ENCODE measurements around the gene DNAL4.

The DNAL4 gene

DNA sequence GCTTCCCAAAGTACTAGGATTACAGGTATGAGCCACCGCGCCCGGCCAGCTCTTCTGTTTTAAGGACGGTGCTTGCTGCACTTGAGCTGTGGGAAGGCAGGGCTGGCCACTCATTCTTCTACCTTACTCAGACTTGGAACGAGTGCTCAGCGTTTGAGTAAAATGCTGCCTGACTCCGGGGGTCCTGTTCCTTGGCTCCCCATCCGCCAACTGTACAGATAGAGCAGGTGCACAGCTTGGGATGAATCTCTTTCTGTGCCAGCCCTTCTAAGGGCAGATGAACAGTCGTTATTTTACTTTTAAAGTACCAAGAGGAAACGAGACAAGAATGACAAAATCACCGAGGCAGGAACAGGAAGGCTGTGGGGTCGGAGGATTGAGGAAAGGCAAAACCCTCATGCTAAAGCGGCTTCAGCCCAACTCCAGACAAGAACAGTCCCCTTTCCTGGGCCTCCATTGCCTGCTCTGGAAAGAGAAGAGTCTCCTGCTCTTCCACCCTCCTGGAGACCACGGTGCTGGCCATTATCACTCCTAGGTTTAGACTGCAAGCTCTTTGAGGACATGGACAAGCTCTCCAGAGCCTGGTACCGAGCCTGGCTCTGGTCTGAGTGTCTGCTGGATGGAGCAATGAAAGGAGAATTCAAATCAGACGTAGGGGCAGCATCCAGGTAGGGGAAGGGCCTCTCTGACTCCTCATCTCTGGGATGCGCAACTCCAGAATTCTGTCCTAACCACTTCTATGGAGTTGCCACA is 37.1 kb downstream of the DNAL4 start:
- peak; percentile 69 for DNase-seq

DNA sequence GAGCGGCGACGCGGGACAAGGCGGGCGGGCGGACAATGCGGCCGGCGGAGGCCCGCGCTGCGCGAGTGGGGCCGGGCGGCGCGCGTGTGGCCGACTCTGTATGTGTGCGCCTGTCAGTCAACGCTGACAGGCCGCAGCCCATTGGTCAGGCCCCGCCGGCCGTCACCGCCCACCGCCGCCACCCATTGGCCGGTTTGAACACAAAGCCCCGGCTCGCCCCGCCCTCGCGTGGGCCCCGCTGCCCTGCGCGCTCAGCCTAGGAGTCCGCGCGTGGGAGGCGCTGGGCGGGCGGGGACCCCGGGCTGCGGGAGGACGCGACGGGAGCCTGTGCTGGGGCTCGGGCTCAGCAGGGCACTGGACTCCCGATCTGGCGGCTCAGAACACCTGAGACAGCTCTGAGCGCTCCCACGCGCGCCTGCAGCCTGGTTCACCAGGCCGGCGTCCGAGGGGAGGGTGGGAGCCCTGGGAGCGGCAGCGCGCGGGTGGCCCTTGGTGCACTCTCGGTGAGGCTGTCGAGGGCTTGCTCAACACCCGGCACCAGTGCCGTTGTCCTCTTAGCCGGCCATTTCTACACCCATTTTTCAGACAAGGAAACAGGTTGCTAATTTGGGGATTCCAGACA is 37.9 kb downstream of the DNAL4 start, which contains the start of gene SUN2:
SUN2 (minus strand) TSS at position 88 of the 622 bp plus-strand sequence. CDS start 3,370 bp downstream, outside the sequence.
- peak; percentile 96 for DNase-seq

DNA sequence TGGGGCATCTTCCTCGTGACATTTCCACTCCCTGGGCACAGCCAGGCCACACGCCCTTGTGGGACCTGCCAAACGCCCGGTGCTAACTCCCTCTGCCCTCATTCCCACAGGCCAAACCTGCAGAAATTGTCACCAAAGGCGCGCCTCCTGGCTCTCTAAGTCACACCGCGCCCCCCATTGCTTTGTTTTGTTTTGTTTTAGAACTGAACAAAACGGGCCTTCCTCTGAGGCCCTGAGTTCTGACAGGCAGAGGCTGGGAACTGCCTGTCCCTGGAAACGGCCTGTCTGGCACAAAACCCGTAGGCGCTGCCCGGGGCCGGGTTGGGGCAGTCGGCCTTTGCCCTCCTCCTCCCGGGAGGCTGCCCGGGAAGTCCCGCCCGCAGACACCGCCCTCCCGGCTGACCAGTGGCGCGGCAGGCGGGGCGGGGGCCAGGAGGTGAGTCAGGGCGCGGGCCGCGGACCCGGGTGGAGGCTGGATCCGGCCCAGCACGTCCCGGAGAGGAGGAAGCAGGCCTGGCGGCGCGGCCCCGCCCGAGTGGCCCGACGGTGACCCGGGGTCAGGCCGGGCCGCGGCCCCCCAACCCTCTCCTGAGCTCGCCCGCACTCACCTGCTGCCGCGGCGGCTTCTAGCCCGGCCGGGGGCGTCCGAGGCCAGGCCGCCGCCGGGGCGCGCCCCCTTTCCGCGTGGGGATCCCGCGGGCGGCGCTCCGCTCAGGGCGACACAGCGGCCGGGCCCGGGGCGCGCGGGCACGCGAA is 38.6 kb downstream of the DNAL4 start:
- DNase-seq = peak; percentile 75

DNA sequence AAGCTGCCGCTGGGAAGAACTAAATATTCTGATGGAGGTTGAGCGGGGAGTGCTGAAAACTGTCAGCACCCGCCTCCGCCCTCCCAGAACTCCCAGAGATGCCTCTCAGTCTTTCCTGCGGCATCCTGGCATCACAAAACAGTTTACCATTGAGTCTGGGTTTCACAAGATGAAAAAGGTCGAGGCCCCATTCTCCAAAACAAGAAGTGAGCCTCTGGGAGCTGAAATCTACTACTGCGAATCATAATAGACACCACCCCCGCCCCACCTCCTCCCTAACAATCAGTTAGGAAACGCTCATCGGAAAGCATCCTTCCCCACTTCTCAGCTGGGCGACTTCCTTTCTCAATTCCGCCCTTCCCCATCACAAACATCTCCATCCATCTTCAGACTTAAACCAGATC is 39.2 kb downstream of the DNAL4 start:
- peak; percentile 57 for DNase-seq

DNA sequence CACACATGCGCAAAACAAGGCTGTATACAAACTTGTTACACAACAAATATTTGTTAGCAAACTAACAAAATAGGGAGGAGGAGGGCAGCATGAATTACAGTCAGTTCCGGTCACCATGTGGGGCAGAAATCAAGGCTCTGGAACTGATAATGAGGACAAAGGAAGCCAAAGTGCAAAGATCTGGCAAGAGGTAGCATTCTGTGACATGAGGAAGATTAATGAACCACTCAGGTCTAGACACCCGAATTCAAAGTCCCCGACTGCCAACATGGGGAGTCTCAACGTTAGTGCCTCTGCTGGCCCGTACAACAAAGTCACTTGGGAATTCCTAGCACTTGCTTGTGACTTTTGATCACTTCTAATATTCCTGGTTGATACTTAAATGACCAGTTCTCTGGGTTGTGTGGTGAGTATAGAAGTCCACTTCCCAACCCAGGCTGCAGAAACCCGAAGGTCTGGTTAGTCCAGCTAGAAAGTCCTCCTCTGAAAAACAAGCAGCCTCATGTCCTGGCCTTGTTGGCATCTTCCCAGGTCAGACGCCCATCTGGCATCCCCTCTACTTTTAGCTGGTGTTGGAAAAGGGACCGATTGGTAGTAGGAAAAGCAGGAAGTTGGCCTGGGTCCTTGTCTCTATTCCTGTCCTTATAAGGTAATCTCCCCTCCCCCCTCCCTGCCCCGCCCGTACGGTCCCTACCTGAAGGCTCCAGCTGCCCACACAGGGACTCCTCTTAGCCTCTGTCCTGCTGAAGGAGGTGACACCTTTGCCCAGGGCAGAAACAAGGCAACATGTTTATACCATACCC is 39.8 kb downstream of the DNAL4 start:
- peak; percentile 52 for DNase-seq

- peak; percentile 88 for DNase-seq
These were observed 42.3 kb downstream of the DNAL4 start for GRCh38 chr22:38751422-38752346.

DNA sequence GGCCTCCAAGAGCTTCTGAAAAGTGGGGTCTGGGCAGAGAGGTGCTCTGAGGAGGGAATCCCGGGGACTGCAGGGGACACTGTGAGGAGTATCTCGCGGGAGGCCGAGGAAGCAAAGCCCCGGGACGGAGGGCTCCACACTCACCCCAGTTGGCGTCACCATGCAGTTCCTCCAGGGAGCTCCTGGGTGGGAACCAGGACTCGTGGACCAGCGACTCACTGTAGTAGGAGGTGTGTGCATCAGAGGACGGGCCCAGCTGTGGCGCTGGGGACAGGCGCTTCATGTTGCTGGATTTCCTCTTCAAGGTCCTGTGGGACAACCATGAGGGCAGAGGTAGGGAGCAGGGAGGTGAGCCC is 42.9 kb downstream of the DNAL4 start:
- no peak for DNase-seq

DNA sequence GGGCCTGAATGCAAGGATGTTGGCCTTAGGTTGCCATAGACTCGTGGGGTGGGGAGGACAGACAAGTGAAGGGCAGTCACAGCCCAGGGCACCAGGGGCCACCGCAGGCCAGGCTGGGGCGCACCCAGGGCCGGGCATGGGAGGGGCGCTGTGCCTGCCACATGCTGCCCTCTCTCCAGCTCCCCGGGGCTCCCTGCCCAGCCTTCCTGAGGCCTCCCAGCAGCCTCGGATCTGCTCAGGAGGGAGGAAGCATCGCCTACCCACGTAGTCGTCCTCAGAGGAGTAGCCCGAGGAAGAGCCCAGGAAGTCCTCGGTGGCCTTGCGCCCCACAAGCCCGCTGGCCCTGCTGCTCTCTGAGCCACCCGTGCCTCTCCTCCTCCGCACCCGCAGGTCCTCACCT is 43.3 kb downstream of the DNAL4 start:
- DNase-seq = no peak

DNA sequence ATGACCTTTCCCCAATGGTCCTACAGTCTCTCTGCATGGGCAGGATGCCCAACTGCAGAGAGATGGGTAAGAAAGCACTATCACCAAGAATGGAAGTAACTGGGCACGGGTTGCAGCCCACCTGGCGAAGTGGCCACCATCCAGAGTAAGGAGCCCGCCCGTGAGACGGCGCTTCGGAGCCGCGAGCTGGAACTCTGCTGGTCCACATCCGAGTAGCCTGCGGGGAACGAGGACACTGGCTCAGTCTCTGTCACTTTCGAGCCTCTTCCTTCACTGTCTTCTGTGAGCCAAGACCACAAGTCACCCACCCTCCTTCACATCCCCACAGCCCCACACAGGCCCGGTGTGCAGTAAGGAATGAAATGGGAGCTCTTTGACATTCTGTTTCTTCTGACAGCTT is 43.8 kb downstream of the DNAL4 start:
- no peak for DNase-seq

GRCh38 chr22:38748487-38749136 is 45.3 kb downstream of the DNAL4 start:
- DNase-seq = no peak

- DNase-seq = no peak
These were observed 48.1 kb downstream of the DNAL4 start for GRCh38 chr22:38745676-38746460.

- no peak for DNase-seq
These were observed 49.0 kb downstream of the DNAL4 start for GRCh38 chr22:38744981-38745380.

DNA sequence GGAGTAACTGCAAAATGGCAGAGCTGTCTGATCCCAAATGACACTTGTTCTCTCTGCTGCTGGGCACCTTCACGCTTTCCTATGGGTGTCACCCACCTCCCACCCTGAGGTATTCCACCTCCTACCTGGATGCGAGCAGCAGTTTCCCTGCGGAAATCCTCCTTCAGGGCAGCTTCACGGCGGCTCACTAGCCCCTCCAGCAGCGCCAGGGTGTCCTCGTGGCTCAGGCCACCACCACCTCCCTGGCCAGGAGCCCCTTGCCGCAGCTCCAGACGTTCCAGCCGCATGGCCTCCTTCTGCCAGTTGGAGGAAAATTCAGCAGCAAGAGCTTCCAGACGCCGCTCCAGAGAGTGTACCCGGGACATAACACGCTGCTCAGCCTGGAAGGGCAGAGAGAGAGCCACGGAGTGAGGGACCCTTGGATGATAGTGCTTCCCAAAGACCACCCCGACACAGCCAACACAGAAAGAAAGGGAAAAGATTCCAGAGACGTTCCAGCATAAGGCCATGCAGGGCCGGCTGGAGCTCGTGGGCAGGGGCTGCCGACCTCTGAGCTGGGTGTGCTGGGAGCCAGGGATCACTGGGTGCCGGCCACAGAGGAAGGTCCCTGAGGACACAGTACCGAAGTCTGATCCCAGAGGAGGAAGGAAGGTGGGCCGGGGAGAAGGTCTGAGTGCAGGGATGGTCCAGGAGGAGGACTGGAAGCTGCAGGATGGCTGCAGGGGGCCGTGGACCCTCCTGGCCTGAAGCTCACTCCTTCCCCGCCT is 51.6 kb downstream of the DNAL4 start:
- DNase-seq = no peak

- no peak for DNase-seq
These were observed 52.4 kb downstream of the DNAL4 start for GRCh38 chr22:38741576-38741975.

GRCh38 chr22:38741166-38741565 is 52.8 kb downstream of the DNAL4 start:
- DNase-seq = no peak

GRCh38 chr22:38740754-38741153 is 53.2 kb downstream of the DNAL4 start:
- no peak for DNase-seq

DNA sequence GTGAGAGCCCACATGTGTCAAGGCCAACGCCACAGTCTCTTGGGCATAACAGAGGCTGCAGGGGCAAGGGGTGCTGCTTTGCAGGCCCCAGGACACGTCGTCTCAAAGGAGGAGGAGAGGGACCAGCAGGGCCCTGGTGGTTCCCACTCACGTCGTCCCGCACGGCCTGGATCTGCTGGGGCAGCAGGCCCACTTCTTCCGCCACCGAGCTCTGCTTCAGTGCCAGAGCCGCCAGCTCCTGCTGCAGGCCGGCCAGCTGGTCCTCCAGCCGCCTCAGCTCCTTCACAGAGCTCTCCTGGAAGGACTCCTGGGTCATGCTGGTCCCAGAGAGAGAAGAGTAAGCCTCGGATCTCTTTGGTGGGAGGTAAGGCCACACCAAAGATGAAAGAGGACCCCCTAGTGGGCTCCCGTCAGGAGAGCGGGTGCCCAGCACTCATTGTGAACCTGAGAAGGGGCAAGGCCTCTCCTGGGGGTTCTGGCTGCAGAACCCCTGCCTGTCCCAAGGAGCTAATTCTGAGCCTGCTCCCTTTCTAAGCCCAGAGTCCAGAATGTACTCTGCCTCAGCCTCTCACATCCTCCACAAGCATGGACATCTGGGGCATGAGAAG is 53.7 kb downstream of the DNAL4 start:
- no peak for DNase-seq

- no peak for DNase-seq
These were observed 54.5 kb downstream of the DNAL4 start for GRCh38 chr22:38739300-38740055.

Measured in activated CD4-positive, alpha-beta T cell treated with anti-CD3 and anti-CD28 coated beads, Interleukin-2, Interleukin-6, amounts not matched to agents 100 ng/mL and 50 ng/mL, durations not matched to agents 16 hours and 8 hours (primary cell).